Activated T-helper 1 cell treated with anti-CD3 and anti-CD28 coated beads, Interleukin-12 subunit alpha, Interleukin-12 subunit beta, Interleukin-2, Interleukin-4 antibody, amounts not matched to agents 30 ng/mL and 10 ng/mL and 1 ng/mL, durations not matched to agents 14 hours and 24 hours and 36 hours (primary cell): ENCODE results near the gene CLIC3. TPM values are rescaled to one million over a fixed set of nuclear protein-coding genes. Genes with fewer than 3 reads are reported as not detected.

ENCODE experiments used
- DNase-seq: peaks from one replicate; pipeline ENCODE4 v3.0.0; 2021; ENCODE audit warnings: low spot score
- H3K27ac Mint-ChIP-seq: one replicate; pipeline ENCODE4 v1.8.0; 2021; ENCODE audit warnings: mild to moderate bottlenecking, mixed read lengths
- H3K27me3 Mint-ChIP-seq: one replicate; pipeline ENCODE4 v1.8.0; 2022; ENCODE audit warnings: mild to moderate bottlenecking, moderate library complexity, mixed read lengths; ENCODE audit not compliant: insufficient read depth
- H3K36me3 Mint-ChIP-seq: one replicate; pipeline ENCODE4 v1.8.0; 2021; ENCODE audit warnings: low read depth, mixed read lengths
- H3K4me1 Mint-ChIP-seq: one replicate; pipeline ENCODE4 v1.8.0; 2021; ENCODE audit warnings: low read depth, mixed read lengths
- H3K4me3 Mint-ChIP-seq: one replicate; pipeline ENCODE4 v1.8.0; 2021; ENCODE audit warnings: mild to moderate bottlenecking, moderate library complexity, mixed read lengths
- H3K9me3 Mint-ChIP-seq: one replicate; pipeline ENCODE4 v1.8.0; 2021; ENCODE audit warnings: mixed read lengths
- intact Hi-C: fragments of 100-400 bp; cut with micrococcal nuclease; formaldehyde crosslinking; loops from one replicate; pipeline ENCODE4 v1.15.1; 2024
- total RNA-seq: library from RNA; stranded (reverse); gene quantifications from 2 replicates; pipeline ENCODE4 v1.2.3, GENCODE V29; 2022

CLIC3 gene
- total RNA-seq, 1 donor from 2014 or later = not detected

DNA sequence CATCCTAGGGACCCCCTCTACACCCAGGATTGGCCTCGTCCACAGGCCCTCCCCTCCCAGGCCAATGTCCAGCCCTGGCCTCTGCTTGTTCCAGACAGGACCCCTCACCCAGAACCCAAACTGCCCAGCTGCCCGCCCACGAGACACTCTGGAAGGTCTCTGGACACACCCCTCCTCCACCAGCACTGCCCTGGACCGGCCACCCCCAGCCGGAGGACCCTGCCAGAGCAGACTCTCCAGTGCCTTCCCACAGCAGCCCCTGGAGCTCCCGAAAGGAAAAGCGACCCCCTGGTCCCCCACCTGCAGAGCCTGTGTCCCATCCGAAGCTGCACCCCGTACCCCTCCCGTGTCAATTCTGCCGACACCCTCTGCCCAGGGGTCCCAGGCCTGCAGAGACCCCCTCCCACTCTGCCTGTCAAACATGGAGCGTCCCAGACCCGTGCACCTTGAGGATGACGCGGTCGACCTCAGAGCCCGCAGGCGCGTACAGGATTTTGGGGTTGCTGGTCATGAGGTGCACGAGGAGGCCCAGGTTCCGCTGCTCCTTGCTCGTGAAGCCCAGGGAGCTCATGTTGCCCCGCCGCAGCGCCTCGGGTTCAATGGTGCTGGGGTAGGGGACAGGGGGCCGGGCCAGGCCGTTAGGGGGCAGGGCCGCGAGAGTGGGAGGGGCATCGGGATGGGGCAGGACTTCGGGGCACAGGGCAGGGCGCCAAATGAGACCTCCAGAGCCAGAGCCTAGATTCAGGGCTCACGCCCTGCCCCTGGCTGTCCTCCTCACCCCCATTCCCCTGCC, 23.7 kb upstream of the CLIC3 start:
- no peaks in the 10 kb centered on the region for H3K27me3 Mint-ChIP-seq
- no peaks in the 10 kb centered on the region for H3K9me3 Mint-ChIP-seq
- H3K36me3 Mint-ChIP-seq = no peaks in the 10 kb centered on the region
- DNase-seq = no peak
- H3K27ac Mint-ChIP-seq = no peak overlapping the region
- H3K4me1 Mint-ChIP-seq = no peaks in the 10 kb centered on the region
- no peak overlapping the region for H3K4me3 Mint-ChIP-seq
- intact Hi-C loops = loop anchor here (5.0 to 10.0 kb wide), 3 partner anchors 135 to 535 kb away; partner anchors contain the start of gene SEC16A

DNA sequence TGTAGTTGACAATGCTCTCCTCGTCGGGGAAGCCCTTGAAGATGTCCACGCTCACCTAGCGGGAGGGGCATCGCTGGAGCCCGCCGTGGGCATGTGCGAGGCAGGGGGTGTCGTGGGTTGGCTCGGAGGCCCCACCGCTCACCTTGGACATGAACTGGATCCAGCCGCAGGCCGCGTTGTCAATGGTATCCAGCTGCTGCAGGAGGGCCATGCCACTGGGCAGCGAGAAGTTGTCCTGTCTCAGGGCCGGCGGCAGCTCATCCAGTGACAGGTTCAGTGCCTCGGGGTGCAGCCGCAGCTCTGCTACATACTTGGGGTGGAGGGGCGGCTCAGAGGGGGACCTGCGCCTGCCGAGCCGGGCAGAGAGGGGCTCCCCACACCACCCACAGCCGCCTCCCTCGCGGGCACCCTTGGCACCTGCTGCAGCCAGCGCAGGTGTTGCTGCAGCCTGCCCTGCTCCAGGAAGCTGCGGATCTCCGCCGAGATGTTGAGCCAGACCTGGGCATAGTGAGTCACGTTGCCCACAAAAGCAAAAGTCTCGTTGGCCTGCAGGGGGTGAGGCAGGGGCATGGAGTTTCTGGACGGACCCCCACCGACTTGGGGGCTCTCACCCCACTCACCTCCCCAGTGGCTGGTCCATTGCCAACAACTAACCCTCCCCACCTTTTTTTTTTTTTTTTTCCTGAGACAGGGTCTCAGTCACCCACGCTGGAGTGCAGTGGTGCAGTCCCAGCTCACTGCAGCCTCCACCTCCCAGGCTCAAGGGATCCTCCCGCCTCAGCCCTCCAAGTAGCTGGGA, 22.6 kb upstream of the CLIC3 start:
- H3K27ac Mint-ChIP-seq = peak overlapping the region; percentile 53
- no peak for DNase-seq
- H3K9me3 Mint-ChIP-seq = no peaks in the 10 kb centered on the region
- H3K4me1 Mint-ChIP-seq = no peaks in the 10 kb centered on the region
- intact Hi-C loops = no loop called here
- no peak overlapping the region for H3K4me3 Mint-ChIP-seq
- H3K36me3 Mint-ChIP-seq = no peaks in the 10 kb centered on the region
- no peaks in the 10 kb centered on the region for H3K27me3 Mint-ChIP-seq

DNA sequence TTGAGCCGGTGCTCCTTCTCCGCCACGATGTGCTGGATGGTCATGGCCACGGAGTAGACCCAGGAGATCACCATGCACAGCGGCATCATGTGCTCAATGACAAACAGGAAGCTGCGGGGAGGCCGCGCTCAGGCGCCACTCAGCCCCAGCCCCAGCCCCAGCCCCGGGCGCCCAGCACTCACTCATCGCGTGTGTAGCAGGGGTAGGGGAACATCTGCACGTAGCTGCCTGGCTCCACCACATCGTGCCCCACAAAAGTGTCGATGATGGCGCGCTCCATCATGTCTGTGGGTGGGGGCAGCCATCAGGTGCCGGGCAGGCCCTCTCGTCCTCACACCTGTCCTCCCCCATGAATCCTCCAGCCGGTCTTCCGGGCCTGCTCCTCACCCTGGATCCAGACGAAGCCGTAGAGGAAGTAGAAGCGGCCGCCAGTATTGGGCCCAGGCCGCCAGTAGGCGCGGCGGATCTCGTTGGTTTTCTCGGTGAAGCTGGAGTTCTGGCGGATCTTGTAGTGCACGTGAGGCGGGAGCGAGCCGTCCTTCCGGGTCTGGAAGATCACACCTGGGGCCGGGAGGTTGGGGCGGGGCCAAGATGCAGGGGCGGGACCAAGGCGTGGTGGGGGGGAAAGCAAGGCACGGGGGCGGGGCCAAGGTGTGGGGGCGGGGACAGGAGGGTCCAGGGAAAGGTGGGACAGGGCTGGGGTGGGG, 21.6 kb upstream of the CLIC3 start:
- intact Hi-C loops = no loop called here
- H3K9me3 Mint-ChIP-seq = no peaks in the 10 kb centered on the region

DNA sequence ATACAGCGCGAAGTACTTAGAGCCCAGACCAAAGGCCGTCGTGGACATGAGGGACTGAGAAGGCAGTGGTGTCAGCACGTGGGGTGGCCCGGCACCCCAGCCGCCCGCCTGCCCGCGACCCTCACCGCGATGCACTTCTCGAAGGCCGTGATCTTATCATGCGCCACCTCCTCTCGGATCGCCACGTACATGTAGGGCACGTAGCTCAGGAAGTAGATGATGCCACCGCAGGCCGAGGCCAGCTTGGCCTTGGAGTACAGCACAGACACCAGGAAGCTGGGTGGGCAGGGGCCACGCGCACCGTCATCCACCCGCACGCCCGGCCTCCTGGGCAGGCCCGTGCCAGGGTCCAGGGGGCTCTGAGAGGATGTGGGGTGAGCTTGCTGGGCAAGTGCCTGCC, 20.7 kb upstream of the CLIC3 start:
- H3K27ac Mint-ChIP-seq = no peak overlapping the region
- H3K36me3 Mint-ChIP-seq = no peaks in the 10 kb centered on the region
- no peaks in the 10 kb centered on the region for H3K4me1 Mint-ChIP-seq
- no peaks in the 10 kb centered on the region for H3K9me3 Mint-ChIP-seq
- DNase-seq = no peak
- intact Hi-C loops = no loop called here
- H3K27me3 Mint-ChIP-seq = no peaks in the 10 kb centered on the region
- no peak overlapping the region for H3K4me3 Mint-ChIP-seq

More for the DNA sequence above, 21.6 kb upstream of the CLIC3 start:
- Mint-ChIP-seq H3K27ac (no peak overlapping the region), H3K4me1 (no peaks in the 10 kb centered on the region), H3K36me3 (no peaks in the 10 kb centered on the region), H3K4me3 (no peak overlapping the region), H3K27me3 (no peaks in the 10 kb centered on the region)
- DNase-seq = no peak

DNA sequence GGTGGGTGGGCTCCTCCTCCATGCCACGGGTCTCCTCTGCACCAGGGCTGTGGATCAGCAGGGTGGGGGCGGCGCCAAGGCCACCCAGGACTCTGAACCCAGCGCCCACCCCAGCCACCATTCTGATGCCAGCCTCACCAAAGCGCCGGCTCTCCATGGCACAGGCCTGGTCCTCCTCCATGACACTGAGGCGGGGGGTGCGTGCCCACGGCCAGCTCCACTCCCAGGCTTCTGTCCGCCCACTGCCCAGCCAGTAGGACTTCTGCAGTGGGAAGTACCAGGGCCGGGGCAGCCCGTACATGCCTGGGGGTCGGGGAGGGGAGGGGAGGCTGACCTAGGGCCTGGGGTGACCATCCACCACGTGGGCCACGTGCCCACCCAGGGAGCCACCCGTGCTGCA, 20.1 kb upstream of the CLIC3 start:
- no peaks in the 10 kb centered on the region for H3K4me1 Mint-ChIP-seq
- no peaks in the 10 kb centered on the region for H3K9me3 Mint-ChIP-seq
- H3K4me3 Mint-ChIP-seq = no peak overlapping the region
- H3K27me3 Mint-ChIP-seq = no peaks in the 10 kb centered on the region
- no peak overlapping the region for H3K27ac Mint-ChIP-seq
- no peak for DNase-seq
- intact Hi-C loops = no loop called here
- H3K36me3 Mint-ChIP-seq = no peaks in the 10 kb centered on the region

DNA sequence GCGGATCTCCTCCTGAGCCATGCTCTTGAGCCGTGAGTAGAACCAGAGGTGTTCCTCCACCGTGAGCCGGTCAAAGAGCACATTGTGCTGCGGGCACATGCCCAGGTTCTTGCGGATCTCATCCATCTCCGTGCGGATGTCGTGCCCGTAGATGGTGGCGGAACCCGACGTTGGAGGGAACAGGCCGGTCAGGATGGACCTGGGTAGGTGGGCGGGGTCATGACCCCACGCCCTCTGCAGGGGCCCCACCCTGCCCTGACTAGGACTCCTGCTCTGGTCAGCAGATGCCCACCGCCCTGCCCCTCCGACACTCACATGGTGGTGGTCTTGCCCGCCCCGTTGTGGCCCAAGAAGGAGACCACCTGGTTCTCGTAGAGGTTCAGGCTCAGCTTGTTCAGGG, 19.6 kb upstream of the CLIC3 start:
- DNase-seq = no peak
- H3K4me1 Mint-ChIP-seq = no peaks in the 10 kb centered on the region
- H3K27me3 Mint-ChIP-seq = no peaks in the 10 kb centered on the region
- H3K27ac Mint-ChIP-seq = no peak overlapping the region
- H3K36me3 Mint-ChIP-seq = no peaks in the 10 kb centered on the region
- intact Hi-C loops = no loop called here
- H3K9me3 Mint-ChIP-seq = no peaks in the 10 kb centered on the region
- H3K4me3 Mint-ChIP-seq = no peak overlapping the region

DNA sequence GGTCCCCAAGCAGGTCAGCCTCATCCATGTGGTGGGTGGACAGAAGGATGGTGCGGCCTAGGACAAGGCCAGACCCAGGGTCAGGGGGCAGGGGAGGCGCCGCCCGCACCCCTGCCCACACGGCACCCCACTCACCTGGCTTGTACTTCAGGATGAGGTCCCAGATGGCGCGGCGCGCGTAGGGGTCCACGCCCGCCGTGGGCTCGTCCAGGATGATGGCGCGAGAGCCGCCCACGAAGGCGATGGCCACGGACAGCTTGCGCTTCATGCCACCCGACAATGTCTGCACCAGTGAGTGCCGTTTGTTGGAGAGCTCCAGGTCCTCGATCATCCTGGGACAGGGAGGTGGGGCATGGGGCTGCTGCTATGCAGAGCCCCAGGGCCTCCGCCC, 19.2 kb upstream of the CLIC3 start:
- DNase-seq = no peak
- no peaks in the 10 kb centered on the region for H3K4me1 Mint-ChIP-seq
- intact Hi-C loops = no loop called here
- H3K27ac Mint-ChIP-seq = no peak overlapping the region
- H3K36me3 Mint-ChIP-seq = no peaks in the 10 kb centered on the region
- H3K27me3 Mint-ChIP-seq = no peaks in the 10 kb centered on the region
- no peak overlapping the region for H3K4me3 Mint-ChIP-seq
- H3K9me3 Mint-ChIP-seq = no peaks in the 10 kb centered on the region

DNA sequence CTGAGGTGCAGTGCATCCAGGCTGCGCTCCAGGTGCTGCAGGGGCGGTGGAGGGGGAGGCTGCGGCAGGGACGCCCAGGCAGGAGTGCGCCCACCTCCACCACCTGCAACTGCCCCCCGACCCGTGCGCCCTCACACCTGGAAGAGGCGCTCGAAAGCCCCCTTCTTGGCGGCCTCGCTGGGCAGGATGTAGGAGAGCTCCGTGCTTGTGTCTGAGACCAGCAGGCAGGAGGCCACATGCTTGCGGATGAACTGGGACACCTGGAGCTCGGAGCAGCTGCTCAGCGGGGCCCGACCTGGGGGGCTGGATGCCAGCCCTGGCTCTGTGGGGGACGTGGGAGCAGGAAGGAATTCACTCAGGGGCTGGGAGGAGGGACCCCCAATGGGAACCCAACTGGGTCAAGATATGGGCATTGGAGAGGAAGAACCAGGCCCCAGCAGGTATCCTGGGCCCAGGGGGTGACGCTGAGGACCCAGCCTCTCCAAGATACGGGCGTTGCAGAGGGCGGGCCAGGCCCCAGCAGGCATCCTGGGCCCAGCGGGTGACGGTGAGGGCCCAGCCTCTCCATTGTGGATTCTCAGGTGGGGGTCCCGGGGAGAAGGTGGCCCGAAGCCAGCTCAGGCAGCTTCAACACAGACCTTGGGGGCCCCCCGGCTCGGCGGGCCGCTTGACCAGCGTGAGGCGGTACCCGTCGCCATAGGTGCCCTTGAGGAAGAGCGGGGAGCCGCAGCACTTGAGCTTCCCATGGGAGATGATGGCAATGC, 18.6 kb upstream of the CLIC3 start:
- no peak overlapping the region for H3K27ac Mint-ChIP-seq
- H3K9me3 Mint-ChIP-seq = no peaks in the 10 kb centered on the region
- H3K27me3 Mint-ChIP-seq = no peaks in the 10 kb centered on the region
- H3K36me3 Mint-ChIP-seq = no peaks in the 10 kb centered on the region
- H3K4me3 Mint-ChIP-seq = no peak overlapping the region
- intact Hi-C loops = no loop called here
- no peak for DNase-seq
- no peaks in the 10 kb centered on the region for H3K4me1 Mint-ChIP-seq

DNA sequence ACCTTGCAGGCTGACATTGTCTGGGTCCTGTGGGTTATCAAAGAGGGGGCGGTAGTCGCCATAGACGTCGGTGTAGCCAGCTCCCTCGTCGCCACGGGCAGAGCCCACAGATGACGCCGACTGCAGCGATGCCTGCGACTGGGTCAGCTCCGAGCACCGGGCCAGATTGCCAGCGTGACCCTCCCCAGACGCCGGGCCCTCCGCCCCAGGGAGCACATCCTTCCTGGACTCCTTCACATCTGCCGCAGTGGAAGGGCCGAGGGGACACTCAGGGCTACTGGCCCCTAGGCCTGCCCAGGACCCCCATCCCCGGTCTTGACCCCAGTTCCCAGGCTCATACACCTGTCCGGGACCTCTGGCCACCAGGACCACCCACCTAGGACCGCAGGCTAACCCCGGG, 17.8 kb upstream of the CLIC3 start:
- Mint-ChIP-seq H3K36me3 (no peaks in the 10 kb centered on the region), H3K4me3 (no peak overlapping the region), H3K4me1 (no peaks in the 10 kb centered on the region), H3K27ac (no peak overlapping the region), H3K27me3 (no peaks in the 10 kb centered on the region), H3K9me3 (no peaks in the 10 kb centered on the region)
- DNase-seq = no peak
- intact Hi-C loops = no loop called here

DNA sequence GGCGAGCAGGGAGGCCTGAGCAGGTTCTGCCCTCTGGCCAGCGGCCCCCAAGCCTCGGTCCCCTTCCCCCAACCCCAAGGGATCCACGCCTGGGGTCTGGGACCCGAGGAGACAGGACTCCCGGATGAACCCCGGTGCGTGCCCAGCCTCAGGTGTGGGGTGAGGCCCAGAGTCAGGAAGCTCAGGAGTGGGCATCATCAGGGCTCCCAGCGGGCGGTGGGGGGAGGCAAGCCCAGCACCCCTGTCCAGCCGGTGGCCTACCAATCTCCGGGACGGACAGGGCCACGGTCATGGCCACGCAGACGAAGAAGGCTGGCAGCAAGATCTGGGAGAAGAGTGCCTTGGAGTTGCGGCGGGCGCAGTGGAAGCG, 17.2 kb upstream of the CLIC3 start:
- Mint-ChIP-seq H3K36me3 (no peaks in the 10 kb centered on the region), H3K27me3 (no peaks in the 10 kb centered on the region), H3K4me3 (no peak overlapping the region), H3K4me1 (no peaks in the 10 kb centered on the region), H3K9me3 (no peaks in the 10 kb centered on the region), H3K27ac (no peak overlapping the region)
- intact Hi-C loops = no loop called here
- no peak for DNase-seq

DNA sequence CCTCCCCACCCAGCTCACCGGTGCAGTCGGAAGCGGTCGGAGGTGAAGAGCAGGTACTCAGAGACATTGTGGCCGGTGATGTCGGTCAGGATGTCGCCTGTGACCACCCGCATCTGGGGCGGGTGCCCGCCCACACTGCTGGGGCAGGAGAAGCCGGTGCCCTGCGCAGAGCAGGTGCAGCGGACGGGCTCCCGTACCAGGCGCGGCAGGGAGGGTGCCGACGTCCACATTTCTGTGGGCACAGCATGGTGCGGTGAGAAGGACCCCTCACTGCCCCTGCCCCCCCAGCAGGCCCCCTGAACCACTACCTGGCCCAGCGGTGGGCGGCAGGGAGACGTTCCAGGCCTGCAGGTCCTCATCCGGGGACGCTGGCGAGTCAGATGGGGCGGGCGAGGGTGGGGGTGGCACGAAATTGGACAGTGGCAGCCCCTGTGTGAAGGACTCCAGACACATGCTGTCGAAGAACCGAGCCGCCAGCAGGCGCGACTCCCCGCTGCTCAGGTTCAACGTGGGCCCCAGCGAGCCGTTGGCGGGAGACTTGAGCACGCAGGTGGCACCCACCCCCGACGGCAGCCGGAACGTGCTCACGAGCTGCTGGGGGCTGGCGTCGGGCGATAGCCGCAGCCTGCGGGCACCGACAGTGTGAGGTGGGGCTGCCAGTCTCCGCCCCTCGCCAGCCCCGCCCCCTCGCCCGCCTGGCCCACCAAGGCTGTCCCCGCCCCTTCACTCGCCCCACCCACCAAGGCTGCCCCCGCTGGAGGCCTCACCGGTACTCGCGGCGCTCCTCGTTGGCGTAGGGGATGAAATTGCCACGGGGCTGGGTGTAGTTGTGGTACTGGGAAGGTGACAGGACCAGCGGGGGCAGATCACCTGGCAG, 16.6 kb upstream of the CLIC3 start:
- no peak overlapping the region for H3K27ac Mint-ChIP-seq
- no peaks in the 10 kb centered on the region for H3K36me3 Mint-ChIP-seq
- intact Hi-C loops = no loop called here
- no peak for DNase-seq
- H3K9me3 Mint-ChIP-seq = no peaks in the 10 kb centered on the region
- H3K4me3 Mint-ChIP-seq = no peak overlapping the region
- H3K27me3 Mint-ChIP-seq = no peaks in the 10 kb centered on the region
- no peaks in the 10 kb centered on the region for H3K4me1 Mint-ChIP-seq
